ENCODE results near the gene R3HDM1.

The R3HDM1 gene

GRCh38 chr2:135607561-135607960 is 76.3 kb downstream of the R3HDM1 start:
- Histone ChIP-seq H3K9ac (ENCODE audit: low read length) (no peak overlapping the region), H3K9me3 (ENCODE audit: insufficient read depth, low read length) (no peaks in the 10 kb centered on the region), H3K36me3 (ENCODE audit: low read length) (peaks cover 24% of the 10 kb centered on the region), H3K4me2 (ENCODE audit: low read depth, low read length, poor library complexity, severe bottlenecking) (no peak overlapping the region), H3K27ac (ENCODE audit: low read depth, low read length) (no peak overlapping the region), H3K4me3 (ENCODE audit: insufficient read depth, low read length, poor library complexity, severe bottlenecking) (no peak overlapping the region), H3K27me3 (ENCODE audit: low read length) (no peaks in the 10 kb centered on the region), H3F3A (ENCODE audit: insufficient read depth) (peaks cover 4% of the 10 kb centered on the region; the same call in 1 of the 2 replicates), H2AFZ (ENCODE audit: low read depth, low read length, severe bottlenecking) (no peak overlapping the region), H4K20me1 (ENCODE audit: low read depth, low read length) (no peaks in the 10 kb centered on the region), H3K9me2 (replicated peaks; ENCODE audit: insufficient read depth, low read length) (no peaks in the 10 kb centered on the region), H3K79me2 (ENCODE audit: insufficient read depth, low read length) (no peaks in the 10 kb centered on the region)
- TF ChIP-seq EZH2phosphoT487 (conservative IDR thresholded peaks at IDR 0.05; ENCODE audit: low read length) (no peak), CTCF (IDR thresholded peaks at IDR 0.05; ENCODE audit: insufficient read depth, low read length, poor library complexity, severe bottlenecking) (no peak)

GRCh38 chr2:135612319-135612718 is 81.0 kb downstream of the R3HDM1 start:
- Histone ChIP-seq H2AFZ (ENCODE audit: low read depth, low read length, severe bottlenecking) (no peak overlapping the region), H3K4me2 (ENCODE audit: low read depth, low read length, poor library complexity, severe bottlenecking) (no peak overlapping the region), H3K27ac (ENCODE audit: low read depth, low read length) (no peak overlapping the region), H4K20me1 (ENCODE audit: low read depth, low read length) (no peaks in the 10 kb centered on the region), H3K36me3 (ENCODE audit: low read length) (peaks cover 5% of the 10 kb centered on the region; the same call in 1 of the 2 replicates), H3F3A (ENCODE audit: insufficient read depth) (peaks cover 4% of the 10 kb centered on the region; the same call in 1 of the 2 replicates), H3K79me2 (ENCODE audit: insufficient read depth, low read length) (no peaks in the 10 kb centered on the region), H3K9me2 (replicated peaks; ENCODE audit: insufficient read depth, low read length) (no peaks in the 10 kb centered on the region), H3K27me3 (ENCODE audit: low read length) (no peaks in the 10 kb centered on the region), H3K4me3 (ENCODE audit: insufficient read depth, low read length, poor library complexity, severe bottlenecking) (no peak overlapping the region), H3K9me3 (ENCODE audit: insufficient read depth, low read length) (no peaks in the 10 kb centered on the region), H3K9ac (ENCODE audit: low read length) (no peak overlapping the region)
- TF ChIP-seq EZH2phosphoT487 (conservative IDR thresholded peaks at IDR 0.05; ENCODE audit: low read length) (no peak), CTCF (IDR thresholded peaks at IDR 0.05; ENCODE audit: insufficient read depth, low read length, poor library complexity, severe bottlenecking) (no peak)

- H3K4me3 ChIP-seq (ENCODE audit: insufficient read depth, low read length, poor library complexity, severe bottlenecking), result no peak overlapping the region
- no peak overlapping the region for H2AFZ ChIP-seq (ENCODE audit: low read depth, low read length, severe bottlenecking)
- no peak overlapping the region for H3K4me2 ChIP-seq (ENCODE audit: low read depth, low read length, poor library complexity, severe bottlenecking)
- no peaks in the 10 kb centered on the region for H3K27me3 ChIP-seq (ENCODE audit: low read length)
- no peaks in the 10 kb centered on the region for H3K9me2 ChIP-seq (replicated peaks; ENCODE audit: insufficient read depth, low read length)
- peaks cover under 1% of the 10 kb centered on the region; the same call in 1 of the 2 replicates for H3K36me3 ChIP-seq (ENCODE audit: low read length)
- H3K79me2 ChIP-seq (ENCODE audit: insufficient read depth, low read length), result no peaks in the 10 kb centered on the region
- no peak overlapping the region for H3K27ac ChIP-seq (ENCODE audit: low read depth, low read length)
- no peaks in the 10 kb centered on the region for H4K20me1 ChIP-seq (ENCODE audit: low read depth, low read length)
- H3K9me3 ChIP-seq (ENCODE audit: insufficient read depth, low read length), result no peaks in the 10 kb centered on the region
- H3K9ac ChIP-seq (ENCODE audit: low read length), result no peak overlapping the region
- H3F3A ChIP-seq (ENCODE audit: insufficient read depth), result peaks cover 3% of the 10 kb centered on the region; the same call in 1 of the 2 replicates
- no peak for TF ChIP-seq EZH2phosphoT487 (conservative IDR thresholded peaks at IDR 0.05; ENCODE audit: low read length)
- TF ChIP-seq CTCF (IDR thresholded peaks at IDR 0.05; ENCODE audit: insufficient read depth, low read length, poor library complexity, severe bottlenecking), result no peak
Observed at GRCh38 chr2:135615404-135615803, 84.1 kb downstream of the R3HDM1 start.
